Measurements from ENCODE around the gene PRMT7. TPM values are rescaled to one million over a fixed set of nuclear protein-coding genes. Genes with fewer than 3 reads are reported as not detected.

Gene PRMT7
- total and polyA plus RNA-seq, 2 of the 8 experiments (the other 6 are each of a cell fraction or from before 2014, with no cell fraction given), result 48.2 to 49.3 TPM

GRCh38 chr16:68402748-68403040 is 91.9 kb downstream of the PRMT7 start:
- H3K23me2 ChIP-seq (ENCODE audit: low read depth, low read length), result no peaks in the 10 kb centered on the region
- no peak overlapping the region for H4K8ac ChIP-seq (ENCODE audit: extremely low read depth, insufficient read depth, low read length)
- FAIRE-seq, result peak; percentile 50
- no peak overlapping the region for H3K27ac ChIP-seq (ENCODE audit: low read depth, low read length)
- WGBS, 2 experiments (ENCODE audit: extremely low coverage in 1 of 2, insufficient coverage in 1 of 2, insufficient read length in 1 of 2, insufficient replicate concordance in 2 of 2, low coverage in 1 of 2, low lambda C conversion rate in 2 of 2, missing lambda C conversion rate in 1 of 2), result 78% methylated on average over 3 of the region's 3 CpGs; no CpG with 5 or more reads in 1 of the 2 experiments
- H3K9me3 ChIP-seq (ENCODE audit: insufficient read depth in 2 of 2, low read depth in 1 of 2, low read length in 1 of 2), result no peaks in the 10 kb centered on the region
- no peaks in the 10 kb centered on the region; a peak in 1 of 7 replicates for H3K27me3 ChIP-seq (replicated peaks in 1 of 4; ENCODE audit: control insufficient read depth in 3 of 4, extremely low read depth in 1 of 4, insufficient read depth in 3 of 4, low read length in 3 of 4)
- H4K20me1 ChIP-seq (replicated peaks in 1 of 2; ENCODE audit: control insufficient read depth in 1 of 2, insufficient read depth in 2 of 2, low read length in 2 of 2), result peaks cover 0 to 2% of the 10 kb centered on the region in 2 experiments
- ChIA-PET CTCF (ENCODE audit: partially characterized antibody) (interaction anchor here (1.0 kb wide), 1 partner anchor 107 kb away, joined by 3 read pairs; no protein-coding TSS in a partner anchor), POLR2A (ENCODE audit: partially characterized antibody) (interaction anchor here (1.2 kb wide), 1 partner anchor 10 kb away, joined by 3 read pairs; no protein-coding TSS in a partner anchor)
- H2BK15ac ChIP-seq (ENCODE audit: low read length), result no peak overlapping the region
- no peaks in the 10 kb centered on the region for H3K79me1 ChIP-seq (ENCODE audit: low read depth, low read length)
- TF ChIP-seq TEAD4 (IDR thresholded peaks at IDR 0.05; ENCODE audit: low read depth, low read length) (peak; percentile 72; the same call in 1 of the 2 replicates), KDM1A (IDR thresholded peaks at IDR 0.05; ENCODE audit: borderline replicate concordance, low read length) (no peak)
- H3K4me1 ChIP-seq (replicated peaks in 1 of 4; ENCODE audit: control insufficient read depth in 3 of 4, insufficient read depth in 4 of 4, low read length in 3 of 4), result peaks cover 0 to 11% (median 5%) of the 10 kb centered on the region in 4 experiments
- no peak overlapping the region for H3K23ac ChIP-seq (ENCODE audit: insufficient read length)
- no peak overlapping the region for H4K5ac ChIP-seq (ENCODE audit: insufficient read length, low read depth, low read length)
- H3K36me3 ChIP-seq (ENCODE audit: control insufficient read depth in 2 of 4, insufficient read depth in 4 of 4, low read length in 3 of 4), result no peaks in the 10 kb centered on the region
- H3K4me2 ChIP-seq (ENCODE audit: insufficient read depth in 1 of 2, low read depth in 2 of 2, low read length in 2 of 2), result no peak overlapping the region
- no peaks in the 10 kb centered on the region for H3K79me2 ChIP-seq (ENCODE audit: control insufficient read depth in 1 of 2, insufficient read depth in 2 of 2, low read length in 2 of 2)
- DNase-seq (ENCODE audit: low read depth in 1 of 2, low spot score in 2 of 2), result no peak
- no peak overlapping the region for H4K91ac ChIP-seq (replicated peaks; ENCODE audit: insufficient read length, low read length)
- H3K4ac ChIP-seq (replicated peaks; ENCODE audit: insufficient read length, low read depth, low read length), result no peak overlapping the region
- peak overlapping the region; percentile 17; the same call in 1 of the 2 replicates for H2BK12ac ChIP-seq (ENCODE audit: low read depth, low read length)
- H2BK5ac ChIP-seq (ENCODE audit: low read depth, low read length), result no peak overlapping the region
- H3K4me3 ChIP-seq (ENCODE audit: extremely low read depth in 1 of 4, insufficient read depth in 2 of 4, low read depth in 3 of 4, low read length in 4 of 4), result no peak overlapping the region
- H2AK5ac ChIP-seq (ENCODE audit: low read depth, low read length), result no peak overlapping the region
- no peak overlapping the region for H3K18ac ChIP-seq (ENCODE audit: extremely low read depth, low read length)
- no peak overlapping the region for H3K56ac ChIP-seq (replicated peaks; ENCODE audit: insufficient read length, low read depth, low read length)
- H3K9ac ChIP-seq (replicated peaks in 1 of 4; ENCODE audit: extremely low read depth in 1 of 4, low read depth in 3 of 4, low read length in 3 of 4), result no peak overlapping the region
- no peak overlapping the region for H3K14ac ChIP-seq (ENCODE audit: insufficient read length)
- no peak overlapping the region for H2AFZ ChIP-seq (ENCODE audit: low read length)
- no peak overlapping the region for H2BK20ac ChIP-seq (ENCODE audit: low read length)
- no peak overlapping the region for H2BK120ac ChIP-seq (replicated peaks; ENCODE audit: low read depth, low read length)
